PC-3 (cell line): ENCODE data around the gene RAB3B. TPM values are rescaled to one million over a fixed set of nuclear protein-coding genes. Genes with fewer than 3 reads are reported as not detected.

Experiments
- ATAC-seq: fragments of 200-7000 bp; cut with Tn5 transposase; 2 replicates; pipeline ENCODE4 v1.9.1; 2020; ENCODE audit warnings: mild to moderate bottlenecking, moderate library complexity
- BruUV-seq: library from RNA; stranded (reverse); fragments of 400-500 nt; replicated peaks from 2 replicates; lab custom pipeline; 2021; lab: Mats Ljungman, UMichigan
- CTCF ChIA-PET: fragments of 300-600 bp; sonication (Branson Sonifier 250); formaldehyde crosslinking; loops from one replicate; lab custom pipeline; 2022; ENCODE audit warnings: antibody characterized with exemption; lab: Charles Lee
- POLR2A ChIA-PET: fragments of 300-600 bp; sonication (Branson Sonifier 250); formaldehyde crosslinking; loops from one replicate; lab custom pipeline; 2022; ENCODE audit warnings: antibody characterized with exemption; ENCODE audit not compliant: unreplicated experiment; lab: Charles Lee
- DNase-seq: peaks from one replicate; pipeline ENCODE4 v3.0.0-alpha.2; 2015
- H2AFZ ChIP-seq: fragments of 300-600 bp; sonication (generic); 2 replicates; pipeline ENCODE4 v1.6.0; 2016; ENCODE audit warnings: antibody characterized with exemption, low read length
- H3F3A ChIP-seq: fragments of 300-600 bp; sonication (generic); one replicate; pipeline ENCODE4 v1.6.0; 2017; ENCODE audit warnings: antibody characterized with exemption, low read length, control low read depth, mild to moderate bottlenecking; ENCODE audit not compliant: unreplicated experiment
- H3K27ac ChIP-seq: fragments of 300-600 bp; sonication (generic); 2 replicates; pipeline ENCODE4 v1.5.1; 2016; ENCODE audit warnings: mild to moderate bottlenecking, low read length
- H3K27me3 ChIP-seq: fragments of 300-600 bp; sonication (generic); 2 replicates; pipeline ENCODE4 v1.6.1; 2016; ENCODE audit warnings: low read length, mixed read lengths
- H3K36me3 ChIP-seq: fragments of 300-600 bp; sonication (generic); 2 replicates; pipeline ENCODE4 v1.6.1; 2016; ENCODE audit warnings: low read depth, mixed run types, low read length, mixed read lengths
- H3K4me1 ChIP-seq: fragments of 300-600 bp; sonication (generic); 2 replicates; pipeline ENCODE4 v1.5.1; 2016; ENCODE audit warnings: low read length; ENCODE audit not compliant: insufficient read depth
- H3K4me2 ChIP-seq: fragments of 300-600 bp; sonication (generic); 2 replicates; pipeline ENCODE4 v1.6.0; 2016; ENCODE audit warnings: low read length
- H3K4me3 ChIP-seq: fragments of 300-600 bp; sonication (generic); 2 replicates; pipeline ENCODE4 v1.5.1; 2016; ENCODE audit warnings: mild to moderate bottlenecking, low read length, mixed read lengths
- H3K79me2 ChIP-seq: fragments of 300-600 bp; sonication (generic); 2 replicates; pipeline ENCODE4 v1.6.1; 2017; ENCODE audit warnings: low read length, mixed read lengths
- H3K9ac ChIP-seq: fragments of 300-600 bp; sonication (generic); 2 replicates; pipeline ENCODE4 v1.6.0; 2016; ENCODE audit warnings: mild to moderate bottlenecking, low read length
- H3K9me2 ChIP-seq: fragments of 300-600 bp; sonication (generic); replicated peaks from 2 replicates; pipeline ENCODE4 v1.6.1; 2016; ENCODE audit warnings: mixed run types, low read length, mixed read lengths
- H3K9me3 ChIP-seq: fragments of 300-600 bp; sonication (generic); 2 replicates; pipeline ENCODE4 v1.6.1; 2016; ENCODE audit warnings: low read length, mixed read lengths
- H4K20me1 ChIP-seq: fragments of 300-600 bp; sonication (generic); 2 replicates; pipeline ENCODE4 v1.6.1; 2016; ENCODE audit warnings: low read length, mixed read lengths
- CTCF ChIP-seq: fragments of 300-600 bp; sonication (generic); conservative IDR thresholded peaks from 2 replicates; pipeline ENCODE4 v1.5.1; 2017; ENCODE audit warnings: antibody characterized with exemption, low read depth, mild to moderate bottlenecking, low read length
- EZH2 ChIP-seq: fragments of 300-600 bp; sonication (generic); IDR thresholded peaks from one replicate; pipeline ENCODE4 v1.6.1; 2017; ENCODE audit warnings: antibody characterized with exemption, mild to moderate bottlenecking, low read length; ENCODE audit not compliant: unreplicated experiment
- EZH2phosphoT487 ChIP-seq: fragments of 300-600 bp; sonication (generic); IDR thresholded peaks from 2 replicates; pipeline ENCODE4 v1.6.1; 2018; ENCODE audit warnings: mild to moderate bottlenecking, antibody characterized with exemption, low read length, borderline replicate concordance
- intact Hi-C: fragments of 100-400 bp; cut with micrococcal nuclease; formaldehyde crosslinking; loops from 2 replicates; pipeline ENCODE4 v1.9.0; 2023
- total RNA-seq: library from RNA; depleted of rRNA; stranded (reverse); fragments of >200 nt; gene quantifications from 2 replicates; pipeline ENCODE4 v1.2.3, GENCODE V29; 2014

The RAB3B gene
- total RNA-seq, 1 experiment from 2014 or later = 4.5 TPM

DNA sequence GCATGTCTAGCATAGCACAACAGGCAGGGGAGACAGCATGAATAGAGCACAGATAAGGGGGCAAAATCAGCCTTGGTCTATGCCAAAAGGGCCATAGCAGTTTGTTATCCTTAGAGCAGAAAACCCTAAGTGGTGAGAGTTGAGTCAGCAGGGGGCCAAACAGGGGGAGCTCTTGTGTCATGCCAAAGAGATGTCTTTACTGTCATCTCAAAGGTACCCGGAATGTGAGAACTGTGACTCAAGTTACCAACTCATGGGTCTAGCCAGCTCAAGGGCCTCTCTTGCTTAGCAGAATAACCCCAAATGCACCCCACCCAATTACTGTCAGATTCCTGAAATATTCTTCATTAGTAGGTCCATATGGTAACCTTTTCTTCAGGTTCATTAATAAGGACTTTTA, 66.0 kb downstream of the RAB3B start:
- H3K36me3 ChIP-seq = no peaks in the 10 kb centered on the region
- no peaks in the 10 kb centered on the region for H4K20me1 ChIP-seq
- H3F3A ChIP-seq = no peaks in the 10 kb centered on the region
- ChIA-PET POLR2A (no interaction called here), CTCF (interaction anchor here (0.6 kb wide), 1 partner anchor 24 kb away, joined by 4 read pairs; no protein-coding TSS in a partner anchor)
- H3K9ac ChIP-seq = no peak overlapping the region
- no peaks in the 10 kb centered on the region for H3K9me3 ChIP-seq
- DNase-seq (peak; percentile 10), ATAC-seq (no peak)
- no TSS peak for BruUV-seq
- no peak overlapping the region for H3K4me3 ChIP-seq
- no peak overlapping the region for H3K27ac ChIP-seq
- no peak overlapping the region for H3K4me2 ChIP-seq
- no peak overlapping the region for H2AFZ ChIP-seq
- no peaks in the 10 kb centered on the region for H3K27me3 ChIP-seq
- H3K9me2 ChIP-seq = no peaks in the 10 kb centered on the region
- peaks cover 23% of the 10 kb centered on the region; the same call in 1 of the 2 replicates for H3K4me1 ChIP-seq
- H3K79me2 ChIP-seq = no peaks in the 10 kb centered on the region
- intact Hi-C loops = no loop called here
- TF ChIP-seq EZH2 (no peak), CTCF (no peak), EZH2phosphoT487 (no peak)

- Histone ChIP-seq H3K4me2 (no peak overlapping the region), H3K4me3 (no peak overlapping the region), H3K9ac (no peak overlapping the region), H3K27ac (no peak overlapping the region), H3K36me3 (no peaks in the 10 kb centered on the region), H3K9me3 (no peaks in the 10 kb centered on the region), H3F3A (no peaks in the 10 kb centered on the region), H3K4me1 (peaks cover 22% of the 10 kb centered on the region; the same call in 1 of the 2 replicates), H2AFZ (no peak overlapping the region), H3K79me2 (no peaks in the 10 kb centered on the region), H4K20me1 (no peaks in the 10 kb centered on the region), H3K27me3 (no peaks in the 10 kb centered on the region), H3K9me2 (no peaks in the 10 kb centered on the region)
- intact Hi-C loops = no loop called here
- ATAC-seq (no peak), DNase-seq (no peak)
- CTCF ChIA-PET = no interaction called here
- BruUV-seq = no TSS peak
- TF ChIP-seq EZH2 (no peak), EZH2phosphoT487 (no peak), CTCF (no peak)
- POLR2A ChIA-PET = no interaction called here
Observed at GRCh38 chr1:51922040-51922439, 68.5 kb downstream of the RAB3B start.

GRCh38 chr1:51920130-51920529, 70.4 kb downstream of the RAB3B start:
- no peak overlapping the region for H3K27ac ChIP-seq
- intact Hi-C loops = no loop called here
- ChIA-PET CTCF (no interaction called here), POLR2A (interaction anchor here (0.6 kb wide), 1 partner anchor 352 kb away, joined by 3 read pairs; no protein-coding TSS in a partner anchor)
- H3K27me3 ChIP-seq = no peaks in the 10 kb centered on the region
- H3K4me2 ChIP-seq = peak overlapping the region; percentile 7; the same call in 1 of the 2 replicates
- H3K9ac ChIP-seq = no peak overlapping the region
- H2AFZ ChIP-seq = no peak overlapping the region
- H3K9me2 ChIP-seq = no peaks in the 10 kb centered on the region
- H3K4me1 ChIP-seq = peaks cover 26% of the 10 kb centered on the region
- H3K79me2 ChIP-seq = no peaks in the 10 kb centered on the region
- peak; percentile 33 for DNase-seq
- H4K20me1 ChIP-seq = no peaks in the 10 kb centered on the region
- H3F3A ChIP-seq = no peaks in the 10 kb centered on the region
- no peaks in the 10 kb centered on the region for H3K9me3 ChIP-seq
- no peak overlapping the region for H3K4me3 ChIP-seq
- BruUV-seq = no TSS peak
- TF ChIP-seq EZH2phosphoT487 (no peak), EZH2 (no peak), CTCF (no peak)
- H3K36me3 ChIP-seq = no peaks in the 10 kb centered on the region
- peak; percentile 85 for ATAC-seq
